ENCODE measurements around the gene TERT.

- TF ChIP-seq MAFK (IDR thresholded peaks at IDR 0.05; ENCODE audit: low read depth, low read length), result no peak
- TF ChIP-seq POLR2A (IDR thresholded peaks at IDR 0.05; ENCODE audit: low read depth, low read length), result no peak
- no peak for TF ChIP-seq CTCF (conservative IDR thresholded peaks at IDR 0.05; ENCODE audit: low read depth, low read length)
- no peak for TF ChIP-seq RCOR1 (IDR thresholded peaks at IDR 0.05; ENCODE audit: insufficient replicate concordance, low read length)
- TF ChIP-seq USF2 (IDR thresholded peaks at IDR 0.05; ENCODE audit: low read depth, low read length), result no peak
- TF ChIP-seq MAZ (IDR thresholded peaks at IDR 0.05; ENCODE audit: borderline replicate concordance, low read depth, low read length), result no peak
- TF ChIP-seq MXI1 (IDR thresholded peaks at IDR 0.05; ENCODE audit: borderline replicate concordance, low read depth, low read length), result no peak
- TF ChIP-seq SMC3 (IDR thresholded peaks at IDR 0.05; ENCODE audit: low read depth, low read length), result no peak
- TF ChIP-seq ELK1 (IDR thresholded peaks at IDR 0.05; ENCODE audit: borderline replicate concordance, low read depth, low read length), result no peak
- TF ChIP-seq RAD21 (IDR thresholded peaks at IDR 0.05; ENCODE audit: low read length), result no peak
- no peak for TF ChIP-seq CEBPB (IDR thresholded peaks at IDR 0.05; ENCODE audit: low read depth, low read length)
- TF ChIP-seq RFX5 (IDR thresholded peaks at IDR 0.05; ENCODE audit: low read depth, low read length), result no peak
Observed at GRCh38 chr5:1300581-1301083, 5.8 kb upstream of the TERT start.
